Mesothelial cell of epicardium (in vitro differentiated cells): ENCODE measurements around the gene ME3. TPM values are rescaled to one million over a fixed set of nuclear protein-coding genes. Genes with fewer than 3 reads are reported as not detected.

Experiments used
- DNase-seq, 2 experiments: peaks; one replicate each; pipeline ENCODE4 v3.0.0; 2021; ENCODE audit warnings: low spot score in 2 of 2; ENCODE audit not compliant: unreplicated experiment in 2 of 2
- H3K27ac Mint-ChIP-seq: 2 replicates; pipeline ENCODE4 v1.8.0; 2021; ENCODE audit warnings: mixed read lengths
- H3K27me3 Mint-ChIP-seq: 2 replicates; pipeline ENCODE4 v1.8.0; 2021; ENCODE audit warnings: low read depth, mixed read lengths
- H3K36me3 Mint-ChIP-seq: 2 replicates; pipeline ENCODE4 v1.8.0; 2021; ENCODE audit warnings: mixed read lengths
- H3K4me1 Mint-ChIP-seq: 2 replicates; pipeline ENCODE4 v1.8.0; 2021; ENCODE audit warnings: mixed read lengths
- H3K4me3 Mint-ChIP-seq: 2 replicates; pipeline ENCODE4 v1.8.0; 2021; ENCODE audit warnings: mild to moderate bottlenecking, moderate library complexity, mixed read lengths
- H3K9me3 Mint-ChIP-seq: 2 replicates; pipeline ENCODE4 v1.8.0; 2021; ENCODE audit warnings: mixed read lengths
- CTCF ChIP-seq: fragments of 200-600 bp; sonication (generic); IDR thresholded peaks from one replicate; pipeline ENCODE4 v1.5.0; 2021; ENCODE audit warnings: antibody characterized with exemption; ENCODE audit not compliant: unreplicated experiment
- total RNA-seq: library from RNA; stranded (reverse); gene quantifications from 3 replicates; pipeline ENCODE4 v1.2.1, GENCODE V29; 2021

The ME3 gene
- total RNA-seq, 1 donor from 2014 or later = 11.8 TPM

GRCh38 chr11:86509588-86509974, 162.8 kb downstream of the ME3 start:
- Mint-ChIP-seq H3K4me1 (no peaks in the 10 kb centered on the region), H3K27me3 (no peaks in the 10 kb centered on the region), H3K4me3 (no peak overlapping the region), H3K27ac (no peak overlapping the region), H3K9me3 (no peaks in the 10 kb centered on the region), H3K36me3 (no peaks in the 10 kb centered on the region)
- TF ChIP-seq CTCF = no peak
- no peak for DNase-seq

GRCh38 chr11:86508604-86509587, 163.5 kb downstream of the ME3 start:
- DNase-seq = no peak
- no peaks in the 10 kb centered on the region for H3K9me3 Mint-ChIP-seq

GRCh38 chr11:86507249-86507845, 165.1 kb downstream of the ME3 start:
- Mint-ChIP-seq H3K36me3 (no peaks in the 10 kb centered on the region), H3K27me3 (no peaks in the 10 kb centered on the region), H3K4me3 (no peak overlapping the region), H3K9me3 (no peaks in the 10 kb centered on the region), H3K27ac (no peak overlapping the region), H3K4me1 (peaks cover 2% of the 10 kb centered on the region)
- no peak for TF ChIP-seq CTCF
- DNase-seq = no peak

More at GRCh38 chr11:86508604-86509587, 163.5 kb downstream of the ME3 start:
- TF ChIP-seq CTCF = no peak
- Mint-ChIP-seq H3K4me3 (no peak overlapping the region), H3K27ac (no peak overlapping the region), H3K4me1 (peaks cover under 1% of the 10 kb centered on the region), H3K36me3 (no peaks in the 10 kb centered on the region), H3K27me3 (no peaks in the 10 kb centered on the region)

- TF ChIP-seq CTCF = no peak
- Mint-ChIP-seq H3K36me3 (no peaks in the 10 kb centered on the region), H3K4me3 (no peak overlapping the region), H3K27ac (no peak overlapping the region), H3K27me3 (no peaks in the 10 kb centered on the region), H3K4me1 (peaks cover 2% of the 10 kb centered on the region), H3K9me3 (no peaks in the 10 kb centered on the region)
- no peak for DNase-seq
Observed at GRCh38 chr11:86506235-86506634, 166.2 kb downstream of the ME3 start.

- H3K4me1 Mint-ChIP-seq = peaks cover 2% of the 10 kb centered on the region
- TF ChIP-seq CTCF = no peak
- H3K36me3 Mint-ChIP-seq = no peaks in the 10 kb centered on the region
- H3K27ac Mint-ChIP-seq = no peak overlapping the region
- no peak for DNase-seq
- no peaks in the 10 kb centered on the region for H3K9me3 Mint-ChIP-seq
- H3K27me3 Mint-ChIP-seq = no peaks in the 10 kb centered on the region
- no peak overlapping the region for H3K4me3 Mint-ChIP-seq
Observed at GRCh38 chr11:86503131-86503530, 169.3 kb downstream of the ME3 start.
